ENCODE data around the gene AGL. TPM values are rescaled to one million over a fixed set of nuclear protein-coding genes. Genes with fewer than 3 reads are reported as not detected.

Gene AGL
- 10 to 100 TPM; 22.6 to 34.4 (median 30.4) TPM for total RNA-seq

- TF ChIP-seq CTCF (IDR thresholded peaks at IDR 0.05; ENCODE audit: low read depth) = no peak
Measured at GRCh38 chr1:99849744-99850458, at the start of gene AGL. AGL (plus strand) TSS chr1:99850361; CDS start chr1:99851043, 682 bp downstream.

GRCh38 chr1:99801584-99801983, 48.6 kb upstream of the AGL start:
- no peak for TF ChIP-seq CTCF (IDR thresholded peaks at IDR 0.05; ENCODE audit: low read depth)

- no peak for TF ChIP-seq CTCF (IDR thresholded peaks at IDR 0.05; ENCODE audit: low read depth)
Measured at GRCh38 chr1:99806882-99807281, 43.3 kb upstream of the AGL start.

GRCh38 chr1:99808391-99809115, 41.6 kb upstream of the AGL start:
- no peak for TF ChIP-seq CTCF (IDR thresholded peaks at IDR 0.05; ENCODE audit: low read depth)

GRCh38 chr1:99811075-99811474, 39.1 kb upstream of the AGL start:
- TF ChIP-seq CTCF (IDR thresholded peaks at IDR 0.05; ENCODE audit: low read depth) = no peak

- no peak for TF ChIP-seq CTCF (IDR thresholded peaks at IDR 0.05; ENCODE audit: low read depth)
Measured at GRCh38 chr1:99811747-99812146, 38.4 kb upstream of the AGL start.

- no peak for TF ChIP-seq CTCF (IDR thresholded peaks at IDR 0.05; ENCODE audit: low read depth)
Measured at GRCh38 chr1:99814373-99814900, 35.7 kb upstream of the AGL start.

All from subcutaneous adipose tissue (tissue), 4 donors.